HG03108 (cell line): ENCODE data around the gene MECP2.

Experiments
- ATAC-seq: cut with Tn5 transposase; IDR thresholded peaks from one replicate; pipeline ENCODE4 v1.9.1; 2021; ENCODE audit warnings: moderate library complexity; ENCODE audit not compliant: unreplicated experiment

The MECP2 gene

DNA sequence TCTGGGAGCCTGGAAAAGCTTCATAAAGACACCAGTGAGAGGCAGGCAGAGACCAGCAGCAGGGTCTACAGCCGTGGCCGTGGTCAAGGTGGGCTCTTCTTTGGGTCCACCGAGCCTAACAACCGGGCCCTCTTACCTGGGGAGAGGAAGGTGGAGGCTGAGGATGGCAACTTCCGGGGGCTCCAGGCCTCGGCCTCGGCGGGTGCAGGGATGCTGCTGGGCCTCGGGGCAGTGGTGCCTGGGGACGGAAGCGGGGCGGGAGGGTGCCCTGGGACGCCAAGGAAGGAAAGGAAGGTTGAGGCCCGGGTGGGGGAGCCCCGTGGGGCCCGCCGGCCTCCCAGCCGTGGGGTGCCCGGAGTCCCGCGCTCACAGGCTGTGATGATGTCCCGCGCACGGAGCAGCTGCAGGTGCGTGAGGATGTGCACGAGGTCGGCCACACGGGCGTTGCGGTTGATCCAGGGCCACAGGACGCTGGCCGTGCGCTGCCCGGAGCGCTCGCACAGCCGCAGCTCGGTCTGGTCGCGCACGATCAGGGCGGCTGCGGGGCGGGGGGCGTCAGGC lies 78.4 kb downstream of the MECP2 start:
- ATAC-seq, result no peak

DNA sequence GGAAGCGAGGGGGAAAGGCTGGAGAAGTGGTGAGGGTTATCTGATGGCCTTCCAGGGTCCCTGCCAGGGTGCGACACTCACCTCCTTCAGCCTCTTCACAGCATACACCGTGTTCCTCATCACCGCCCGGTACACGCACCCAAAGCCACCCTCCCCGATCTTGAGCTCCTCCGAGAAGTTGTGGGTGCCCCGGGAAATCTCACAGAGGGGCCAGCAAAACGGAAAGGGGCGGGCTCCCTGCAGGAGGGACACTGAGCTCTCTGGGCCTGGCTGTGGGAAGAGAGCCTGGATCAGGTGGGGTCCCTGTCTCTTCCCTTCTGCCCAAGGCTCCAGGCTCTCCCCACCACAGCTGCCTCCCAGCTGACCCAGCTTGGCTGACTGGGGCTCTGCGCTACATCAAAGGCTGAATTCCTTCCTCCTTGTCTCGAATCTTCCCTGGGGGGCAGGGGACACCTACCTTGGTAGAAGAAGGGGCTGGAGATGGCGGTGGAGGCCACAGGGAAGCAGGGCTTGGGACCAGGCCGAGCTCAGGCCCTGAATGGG lies 78.9 kb downstream of the MECP2 start:
- no peak for ATAC-seq

DNA sequence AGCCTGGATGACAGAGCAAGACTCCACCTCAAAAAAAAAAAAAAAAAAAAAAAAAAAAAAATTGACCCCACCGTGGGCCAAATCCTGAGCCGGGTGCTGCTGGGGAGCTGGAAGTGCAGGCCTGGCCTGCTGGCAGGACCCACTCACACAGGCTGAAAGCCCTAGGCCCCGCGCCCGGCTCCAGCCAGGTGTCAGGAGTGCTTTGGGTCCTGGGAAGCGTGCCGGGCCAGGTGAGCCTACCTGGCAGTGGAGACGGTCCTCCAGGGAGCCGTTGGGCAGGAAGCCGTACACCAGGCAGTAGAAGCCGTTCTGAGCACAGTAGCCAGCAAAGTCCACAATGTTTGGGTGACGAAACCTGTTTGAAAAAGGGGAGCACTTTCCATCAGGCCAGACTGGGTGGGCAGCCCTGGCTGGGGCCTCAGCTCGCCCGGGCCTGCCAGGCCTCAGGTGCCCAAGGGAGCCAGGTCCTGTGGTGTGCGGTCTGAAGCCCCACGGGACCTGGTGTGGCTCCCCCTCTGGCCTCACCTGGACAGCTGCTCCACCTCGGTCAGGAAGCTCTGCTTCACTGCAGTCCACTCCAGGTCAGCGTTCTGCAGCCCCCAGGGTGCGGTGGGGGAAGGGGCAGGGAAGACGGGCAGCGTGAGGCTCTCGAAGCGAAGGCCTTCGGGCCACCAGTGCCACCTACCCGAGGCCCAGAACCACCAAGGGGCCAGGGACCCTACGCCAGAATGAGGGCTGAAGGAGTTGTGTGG lies 79.6 kb downstream of the MECP2 start:
- no peak for ATAC-seq

DNA sequence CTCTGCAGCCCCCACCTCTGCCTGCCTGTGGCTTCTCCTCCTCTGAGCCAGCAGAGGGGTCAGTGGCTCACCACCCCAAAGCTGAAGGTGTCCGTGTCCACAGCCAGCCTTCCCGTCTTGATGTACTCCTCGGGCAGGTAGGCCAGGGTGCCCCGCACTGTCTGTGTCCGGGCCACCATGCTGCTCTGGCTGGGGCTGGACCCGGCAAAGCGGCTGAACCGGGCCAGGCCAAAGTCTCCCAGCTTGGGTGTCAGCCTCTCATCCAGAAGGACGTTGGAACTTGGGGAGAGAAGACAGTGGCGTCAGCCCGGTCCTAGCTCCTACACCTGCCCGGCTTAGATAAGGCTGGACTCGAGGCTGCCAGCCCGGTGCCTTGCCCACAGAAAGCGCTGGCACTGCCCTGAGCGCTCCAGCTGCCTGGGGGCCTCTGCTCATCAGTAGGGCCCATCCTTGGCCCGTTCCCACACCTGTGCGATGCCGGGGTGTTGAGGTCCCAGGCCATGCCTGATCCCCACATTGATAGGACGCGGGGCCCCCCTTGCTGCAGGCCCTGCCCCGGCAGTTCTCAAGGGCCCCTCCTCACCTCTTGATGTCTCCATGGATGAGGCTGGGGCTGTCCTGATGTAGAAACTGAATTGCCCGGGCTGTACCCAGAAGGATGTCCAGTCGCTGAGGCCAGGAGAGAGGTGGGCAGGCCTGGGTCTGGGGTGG lies 81.0 kb downstream of the MECP2 start:
- no peak for ATAC-seq

DNA sequence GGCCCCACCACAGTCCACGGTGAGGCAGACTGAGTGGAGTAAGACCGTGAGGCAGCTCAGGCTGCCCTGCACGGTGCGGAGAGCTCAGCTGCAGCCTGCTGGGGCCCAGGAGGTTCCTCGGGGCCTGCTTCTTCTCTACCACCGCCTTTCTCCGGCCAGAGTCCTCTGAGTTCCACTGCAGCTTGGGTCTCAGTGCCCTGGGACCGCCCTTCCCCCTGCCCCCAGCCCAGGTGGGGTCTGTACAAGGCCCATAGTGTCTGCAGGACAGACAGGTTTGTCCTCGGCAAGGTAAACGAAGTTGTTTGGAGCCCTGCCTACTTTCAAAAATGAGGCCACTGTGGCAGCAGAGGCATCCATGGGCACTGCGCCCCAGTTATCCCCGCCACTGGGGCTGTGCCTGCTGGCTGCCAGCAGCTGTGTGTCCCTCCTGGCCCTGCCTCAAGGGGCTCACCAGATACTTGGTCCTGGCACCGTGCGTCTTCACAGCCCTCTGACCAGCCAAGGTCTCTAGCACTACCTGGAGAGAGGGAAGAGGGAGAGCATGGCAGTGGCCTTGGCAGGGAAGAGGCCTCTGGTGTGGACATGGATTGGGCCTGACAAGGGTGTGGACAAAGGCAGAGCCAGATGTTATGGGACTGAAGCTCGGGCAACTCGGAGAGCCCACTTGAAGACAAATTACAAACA lies 81.8 kb downstream of the MECP2 start:
- no peak for ATAC-seq

DNA sequence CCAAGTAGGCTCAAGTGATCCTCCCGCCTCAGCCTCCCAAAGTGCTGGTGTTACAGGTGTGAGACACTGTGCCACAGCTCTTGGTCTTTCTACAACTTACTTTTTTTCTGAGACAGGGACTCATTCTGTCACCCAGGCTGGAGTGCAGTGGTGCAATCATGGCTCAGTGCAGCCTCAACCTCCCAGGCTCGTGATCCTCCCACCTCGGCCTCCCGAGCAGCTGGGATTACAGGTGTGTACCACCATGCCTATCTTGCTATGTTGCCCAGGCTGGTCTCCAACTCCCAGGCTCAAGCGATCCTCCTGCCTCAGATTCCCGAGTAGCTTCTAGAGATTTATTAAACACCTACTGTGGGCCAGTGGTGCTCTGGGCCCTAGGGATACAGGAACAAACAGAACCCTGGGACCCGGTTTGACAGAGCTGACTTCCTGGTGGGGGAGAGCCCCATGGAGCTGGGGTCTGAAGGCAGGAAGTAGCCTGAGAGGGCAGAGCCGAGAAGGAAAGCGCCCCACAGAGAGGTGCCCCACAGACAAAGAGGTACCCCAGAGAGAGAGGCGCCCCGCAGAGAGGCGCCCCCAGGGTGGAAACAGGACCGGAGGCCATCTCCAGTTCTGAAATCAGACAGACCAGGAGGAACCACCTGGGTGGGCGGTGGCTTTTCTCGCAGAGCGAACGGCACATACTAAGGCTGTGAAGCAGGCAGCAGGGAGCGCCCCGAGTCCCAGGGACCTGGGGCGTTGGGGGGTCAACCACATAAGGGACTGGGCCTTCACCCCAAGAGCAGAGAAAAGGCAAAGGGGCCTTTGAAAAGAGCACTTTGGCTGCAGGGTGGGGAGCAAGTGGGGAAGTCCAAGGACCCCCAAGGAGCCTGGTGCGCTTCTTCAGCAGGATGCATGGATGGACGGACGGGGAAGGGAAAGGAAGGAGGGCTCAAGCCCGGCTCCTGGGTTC lies 82.8 kb downstream of the MECP2 start:
- no peak for ATAC-seq

DNA sequence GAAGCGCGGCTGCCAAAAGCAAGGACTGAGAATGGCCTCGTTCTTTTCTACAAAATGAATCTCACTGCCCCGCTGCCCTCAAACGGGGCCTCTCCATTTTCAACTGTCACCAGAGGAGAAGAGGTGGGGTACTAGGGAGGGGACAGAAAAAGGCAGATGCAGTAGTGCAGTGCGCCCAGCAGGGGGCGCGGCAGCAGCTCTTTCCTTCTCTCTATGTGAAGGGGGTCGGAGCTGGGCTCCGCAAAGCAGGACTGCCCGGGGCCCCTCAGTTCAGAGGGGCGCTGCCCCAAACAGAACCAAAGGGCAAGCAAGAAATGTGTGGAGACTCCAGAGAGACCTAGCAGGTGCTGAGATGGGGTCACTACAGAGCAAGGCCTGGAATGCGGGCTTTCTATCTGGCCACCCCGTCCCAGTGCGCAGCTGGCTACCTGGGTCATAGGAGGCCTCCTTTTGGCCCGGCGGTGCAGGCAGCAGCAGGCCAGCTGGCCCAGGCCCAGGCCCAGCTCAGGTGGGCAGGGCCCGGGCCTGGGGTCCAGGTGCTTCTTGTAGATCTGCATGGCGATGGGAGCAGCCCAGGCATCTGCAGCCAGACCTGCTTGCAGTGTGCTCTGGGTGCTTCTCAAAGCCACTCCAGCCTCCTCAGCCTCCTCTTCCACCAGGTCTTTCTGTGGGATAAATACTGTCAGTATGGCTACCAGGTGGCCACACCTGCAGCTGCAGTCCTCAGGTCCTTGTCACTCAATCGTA lies 83.7 kb downstream of the MECP2 start:
- no peak for ATAC-seq

DNA sequence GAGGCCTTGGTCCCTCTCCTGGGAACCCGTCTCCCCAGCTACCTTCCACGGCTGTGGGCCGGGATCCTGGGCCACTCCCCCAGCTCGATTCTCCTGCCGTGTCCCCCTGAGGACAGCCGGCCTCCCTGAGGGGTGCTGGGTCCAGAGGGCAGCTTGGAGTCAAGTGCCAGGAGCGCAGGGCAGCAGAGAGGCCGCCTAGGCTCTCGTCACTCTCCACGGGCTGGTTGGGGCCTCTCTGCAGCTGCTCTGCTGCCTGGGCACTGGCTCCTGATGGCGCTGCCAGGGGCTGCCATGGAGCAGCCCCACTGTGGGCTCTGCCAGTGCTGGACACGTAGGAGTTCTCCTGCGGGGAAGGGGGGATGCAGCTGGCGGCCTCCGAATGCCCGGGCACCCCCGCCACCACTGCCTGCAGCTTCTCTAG lies 84.5 kb downstream of the MECP2 start:
- no peak for ATAC-seq

DNA sequence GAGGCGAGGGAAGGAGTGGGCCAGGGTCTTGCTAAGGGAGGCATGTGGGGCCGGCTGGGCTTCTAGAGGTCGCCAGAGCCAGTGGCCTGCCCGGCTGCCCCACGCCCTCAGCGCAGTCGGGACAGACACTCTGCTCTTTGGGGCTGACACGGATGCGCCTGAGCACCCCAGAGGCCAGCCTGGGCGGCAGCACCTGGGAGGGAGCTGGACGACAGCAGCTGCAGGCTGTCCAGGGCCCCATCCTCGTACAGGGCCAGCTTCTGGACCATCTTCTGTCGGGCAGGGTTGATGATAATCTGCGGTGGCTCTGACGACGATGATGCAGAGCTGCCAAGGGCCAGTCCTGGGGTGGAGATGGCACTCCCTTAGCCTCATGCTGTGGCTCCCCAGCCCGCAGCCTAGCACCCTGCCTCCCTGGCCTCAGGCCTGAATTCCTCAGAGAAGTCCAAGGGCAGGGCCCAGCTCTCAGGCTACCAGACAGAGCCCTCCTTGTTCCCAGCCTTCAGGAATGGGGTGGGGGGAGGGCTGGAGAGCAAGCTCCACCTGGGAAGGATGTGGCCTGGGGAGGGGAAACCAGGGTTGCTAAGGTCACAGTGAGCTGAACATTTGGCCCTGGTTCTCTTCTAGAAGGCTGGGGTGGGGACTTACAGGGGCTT lies 85.1 kb downstream of the MECP2 start:
- ATAC-seq, result no peak

DNA sequence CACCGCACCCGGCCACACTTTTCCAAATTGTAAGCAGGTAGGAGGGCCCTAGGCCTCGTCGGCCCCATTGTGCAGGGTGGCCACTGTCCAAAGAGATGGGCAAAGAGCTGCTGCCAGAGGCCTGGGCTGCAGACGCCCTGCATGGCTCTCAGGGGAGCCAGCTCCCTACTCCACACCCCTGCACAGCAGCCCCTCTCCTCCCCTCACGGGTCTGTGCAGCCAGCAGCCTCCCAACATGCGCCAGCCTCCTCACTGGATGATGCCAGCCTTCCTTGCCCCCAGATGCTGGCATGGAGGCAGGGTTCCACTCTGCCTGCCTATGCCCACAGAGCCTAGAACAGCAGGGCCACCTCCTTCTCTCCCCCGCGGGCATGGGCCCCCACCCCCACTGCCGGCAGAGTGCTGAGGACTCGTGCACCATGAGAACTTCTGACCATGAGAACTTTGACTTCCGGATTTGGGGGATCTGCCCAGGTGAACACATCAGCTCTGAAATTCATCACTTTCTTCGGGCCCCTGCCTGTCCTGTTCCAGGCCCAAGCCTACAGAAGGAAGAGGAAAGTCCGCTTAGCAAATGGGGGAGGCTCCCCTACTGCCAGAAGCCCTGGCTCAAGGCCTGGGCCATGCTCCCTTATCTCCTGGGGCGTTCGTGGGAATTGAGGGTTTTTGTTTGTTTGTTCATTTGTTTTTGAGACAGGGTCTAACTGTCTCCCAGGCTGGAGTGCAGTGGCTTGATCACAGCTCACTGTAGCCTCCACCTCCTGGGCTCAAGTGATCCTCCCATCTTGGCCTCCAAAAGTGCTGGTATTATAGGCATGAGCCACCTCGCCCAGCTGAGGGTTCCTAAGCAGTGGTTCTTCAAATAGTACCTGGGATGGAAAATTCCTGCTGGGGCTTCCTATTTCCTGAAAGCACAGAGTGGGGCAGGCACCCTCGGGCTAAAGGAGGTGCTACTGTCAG lies 85.9 kb downstream of the MECP2 start:
- no peak for ATAC-seq

DNA sequence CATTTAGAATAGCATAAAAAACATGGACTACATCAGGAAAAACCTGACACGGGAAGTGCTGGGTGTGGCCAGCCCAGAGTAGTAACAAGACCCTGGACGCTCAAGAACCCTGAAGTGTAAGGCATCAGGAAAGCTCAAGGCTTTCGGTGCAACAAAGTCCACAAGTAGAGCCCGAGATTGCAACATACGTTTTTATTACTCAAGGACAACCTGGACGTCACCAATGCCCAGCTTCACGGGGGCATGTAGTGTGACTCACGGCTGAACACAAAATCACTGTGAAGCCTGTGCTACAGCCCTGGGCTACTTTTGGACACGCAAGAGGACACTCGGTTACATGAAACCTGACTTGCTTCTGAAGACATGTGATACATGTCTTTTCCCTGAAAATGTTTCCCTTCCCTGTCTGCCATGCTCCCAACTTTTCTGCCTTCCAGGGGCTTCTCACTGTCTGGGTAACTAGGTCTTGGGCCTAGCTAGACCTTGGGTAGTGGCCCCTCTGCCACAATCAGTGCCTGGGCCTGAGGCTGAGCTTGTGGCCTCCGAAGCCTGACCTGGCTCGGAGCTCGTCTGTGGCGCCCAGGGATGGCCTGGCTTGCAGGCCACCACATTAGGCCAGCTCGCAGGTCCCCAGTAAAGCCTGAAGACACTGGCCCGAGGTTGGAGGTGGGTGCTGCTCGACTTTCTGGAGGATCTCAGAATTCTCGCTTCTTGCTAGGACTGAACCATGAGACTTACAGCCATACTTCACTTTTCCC lies 87.0 kb downstream of the MECP2 start:
- no peak for ATAC-seq

DNA sequence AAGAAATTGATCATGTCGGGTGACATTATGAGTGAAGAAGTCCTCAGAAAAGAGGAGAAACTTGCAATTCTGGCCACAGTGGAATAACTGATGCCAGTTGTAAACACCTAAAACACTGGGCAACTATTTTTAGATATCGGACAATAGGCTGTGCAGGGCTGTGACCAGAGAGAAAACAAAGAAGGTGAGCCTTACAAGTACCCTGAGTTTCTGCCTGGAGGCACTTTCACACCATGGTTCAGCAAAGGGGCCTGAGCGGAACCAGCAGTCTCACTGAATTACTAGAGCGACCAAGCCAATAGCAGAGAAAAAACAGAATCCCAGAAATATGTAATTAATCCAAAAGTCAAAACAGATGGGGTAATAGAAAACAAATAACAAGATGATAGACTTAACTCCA lies 89.0 kb downstream of the MECP2 start:
- no peak for ATAC-seq

DNA sequence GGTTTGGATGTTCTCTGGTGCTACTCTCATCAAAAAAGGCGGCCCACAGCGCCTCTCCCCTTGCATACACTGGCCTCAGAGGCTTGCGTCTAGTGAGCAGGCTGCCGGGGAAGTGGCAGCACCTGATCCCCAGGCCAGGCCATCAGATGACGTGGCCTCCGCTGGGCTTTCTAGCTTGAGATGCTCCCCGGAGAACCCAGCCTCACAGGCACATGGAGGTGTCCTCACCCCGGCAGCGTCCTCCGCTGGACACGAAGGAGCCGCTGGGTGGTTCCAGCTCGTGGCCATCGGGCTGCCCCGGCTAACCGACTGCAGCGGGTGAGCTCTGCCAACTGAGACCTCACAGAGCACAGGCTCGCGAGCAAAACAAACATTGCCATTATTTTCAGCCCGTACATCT lies 90.6 kb downstream of the MECP2 start:
- no peak for ATAC-seq

DNA sequence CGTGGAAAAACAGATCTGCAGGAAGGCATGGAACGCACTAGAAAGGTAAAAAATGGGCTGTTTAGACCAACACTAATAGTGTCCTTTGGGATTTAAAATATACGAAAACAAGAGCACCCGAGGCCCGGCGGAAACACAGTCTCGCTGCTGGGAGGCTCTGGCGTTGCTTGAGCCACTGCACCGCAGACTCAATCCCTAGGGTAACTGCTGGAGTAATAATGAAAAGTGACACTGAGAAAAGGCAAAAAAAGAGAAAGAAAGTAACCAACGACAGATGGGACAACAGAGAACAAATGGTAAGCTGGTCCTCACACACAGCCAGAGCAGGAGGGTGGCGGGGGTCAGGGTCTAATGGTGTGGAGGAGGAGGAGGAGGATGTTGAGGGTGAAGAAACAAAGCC lies 93.2 kb downstream of the MECP2 start:
- ATAC-seq, result no peak

DNA sequence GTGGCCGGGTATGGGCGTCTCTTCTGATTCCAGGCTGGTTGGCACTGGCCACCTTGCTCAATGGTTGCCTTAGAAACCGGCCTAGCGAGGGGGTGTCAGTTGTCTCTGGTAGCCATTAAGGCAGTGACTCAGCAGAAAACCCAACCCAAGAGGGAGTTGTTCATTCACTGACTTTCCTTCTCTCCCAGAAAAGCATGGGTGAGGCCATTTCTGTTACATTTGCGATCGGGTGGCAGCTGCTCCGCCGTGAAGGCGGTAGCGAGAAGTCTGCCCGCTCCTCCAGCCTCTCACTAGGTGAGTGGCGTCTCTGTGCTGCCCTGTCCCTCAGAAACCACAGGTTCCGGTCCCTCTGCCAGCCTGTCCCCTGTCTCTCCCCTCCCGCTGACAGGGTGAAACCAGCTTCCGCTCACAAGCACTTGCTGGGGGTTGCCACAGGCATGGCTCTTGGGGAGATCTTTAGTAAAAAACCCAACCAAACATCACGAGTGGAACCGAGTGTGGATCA lies 95.2 kb downstream of the MECP2 start:
- peak; percentile 65 for ATAC-seq

DNA sequence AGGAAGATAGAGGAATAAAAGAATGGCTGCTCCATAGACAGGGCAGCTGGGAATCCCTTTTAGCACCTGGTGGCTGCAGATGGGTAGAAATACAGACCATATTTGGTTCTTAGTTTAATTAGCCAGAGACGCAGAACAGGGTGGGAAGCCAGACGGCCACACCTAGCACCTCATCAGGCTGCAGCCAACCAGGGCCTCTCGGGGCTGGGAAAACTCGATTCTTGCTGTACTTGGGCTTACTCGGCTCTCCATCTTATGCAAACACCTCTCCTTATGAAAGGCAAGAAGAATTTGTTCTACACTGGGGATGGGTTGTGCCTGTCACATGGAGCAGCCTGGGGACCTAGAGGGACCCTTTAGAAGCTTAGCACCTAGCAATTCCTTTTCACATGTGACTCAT lies 97.5 kb downstream of the MECP2 start:
- no peak for ATAC-seq
